Caco-2 (cell line): ENCODE results near the gene SHISA2. TPM values are rescaled to one million over a fixed set of nuclear protein-coding genes. Genes with fewer than 3 reads are reported as not detected.

Experiments used
- BruUV-seq: library from RNA; stranded (reverse); fragments of 400-500 nt; replicated peaks from 2 replicates; lab custom pipeline; 2021; lab: Mats Ljungman, UMichigan
- CTCF ChIA-PET: fragments of 300-600 bp; sonication (Branson Sonifier 250); formaldehyde crosslinking; loops from one replicate; lab custom pipeline; 2022; ENCODE audit warnings: antibody characterized with exemption; lab: Charles Lee
- POLR2A ChIA-PET: fragments of 300-600 bp; sonication (Branson Sonifier 250); formaldehyde crosslinking; loops from one replicate; lab custom pipeline; 2022; ENCODE audit warnings: antibody characterized with exemption; lab: Charles Lee
- DNase-seq, 2 experiments: peaks; one replicate each; pipeline versions ENCODE4 v3.0.0 to v3.0.0-alpha.2; 2020 to 2022
- H3K27me3 ChIP-seq: replicated peaks from 2 replicates; pipeline ENCODE4 v1.6.0; 2011; ENCODE audit warnings: low read length; ENCODE audit not compliant: control insufficient read depth, insufficient read depth
- H3K36me3 ChIP-seq: 2 replicates; pipeline ENCODE4 v1.5.1; 2011; ENCODE audit warnings: low read length; ENCODE audit not compliant: control insufficient read depth, insufficient read depth
- H3K4me1 ChIP-seq: fragments of 250-450 bp; sonication (Bioruptor Pico); 2 replicates; pipeline ENCODE4 v1.5.1; 2020; ENCODE audit warnings: mild to moderate bottlenecking
- H3K4me3 ChIP-seq: 2 replicates; pipeline ENCODE4 v1.5.1; 2011; ENCODE audit warnings: low read depth, mild to moderate bottlenecking, control low read depth, low read length
- H3K9me3 ChIP-seq: fragments of 250-450 bp; sonication (Bioruptor Pico); 2 replicates; pipeline ENCODE4 v1.5.1; 2020; ENCODE audit warnings: mild to moderate bottlenecking, moderate library complexity
- H3K27ac Mint-ChIP-seq: one replicate; pipeline ENCODE4 v1.8.0; 2022; ENCODE audit warnings: mixed read lengths; ENCODE audit not compliant: unreplicated experiment
- H3K27me3 Mint-ChIP-seq: one replicate; pipeline ENCODE4 v1.8.0; 2022; ENCODE audit warnings: mixed read lengths; ENCODE audit not compliant: insufficient read depth, unreplicated experiment
- H3K36me3 Mint-ChIP-seq: one replicate; pipeline ENCODE4 v1.8.0; 2022; ENCODE audit warnings: mild to moderate bottlenecking, mixed read lengths; ENCODE audit not compliant: insufficient read depth, unreplicated experiment
- H3K4me1 Mint-ChIP-seq: one replicate; pipeline ENCODE4 v1.8.0; 2022; ENCODE audit warnings: low read depth, mixed read lengths; ENCODE audit not compliant: unreplicated experiment
- H3K4me3 Mint-ChIP-seq: one replicate; pipeline ENCODE4 v1.8.0; 2022; ENCODE audit warnings: mild to moderate bottlenecking, moderate library complexity, mixed read lengths; ENCODE audit not compliant: unreplicated experiment
- H3K9me3 Mint-ChIP-seq: one replicate; pipeline ENCODE4 v1.8.0; 2022; ENCODE audit warnings: mixed read lengths; ENCODE audit not compliant: unreplicated experiment
- CTCF ChIP-seq, 2 experiments: fragments of 200-600 bp in 1 of 2; IDR thresholded peaks; 1 replicate in 1 of 2; 2 replicates in 1 of 2; pipeline versions ENCODE4 v1.5.1 to v1.8.0; 2011 to 2022; ENCODE audit warnings: antibody characterized with exemption in 1 of 2, control low read depth in 1 of 2, inconsistent platforms in 1 of 2, low read depth in 1 of 2, low read length in 1 of 2, mild to moderate bottlenecking in 1 of 2, moderate library complexity in 1 of 2; ENCODE audit not compliant: insufficient read depth in 1 of 2, severe bottlenecking in 1 of 2, unreplicated experiment in 1 of 2
- intact Hi-C: fragments of 100-400 bp; cut with micrococcal nuclease; formaldehyde crosslinking; loops from one replicate; pipeline ENCODE4 v1.10.0; 2022; ENCODE audit not compliant: unreplicated experiment
- total RNA-seq: library from RNA; stranded (reverse); gene quantifications from 2 replicates; pipeline ENCODE4 v1.2.3, GENCODE V29; 2022

SHISA2 gene
- total RNA-seq, 1 experiment from 2014 or later = not detected

GRCh38 chr13:26062853-26063444, 11.1 kb upstream of the SHISA2 start:
- ChIA-PET POLR2A (no interaction called here), CTCF (no interaction called here)
- intact Hi-C loops = loop anchor here (1.0 to 10.0 kb wide), 5 partner anchors 83 to 489 kb away; no protein-coding TSS in a partner anchor
- Histone ChIP-seq H3K36me3 (no peaks in the 10 kb centered on the region), H3K4me3 (no peak overlapping the region), H3K27me3 (no peaks in the 10 kb centered on the region; the same call in 1 of the 2 replicates), H3K4me1 (no peaks in the 10 kb centered on the region), H3K9me3 (no peaks in the 10 kb centered on the region)
- Mint-ChIP-seq H3K27ac (no peak overlapping the region), H3K4me3 (no peak overlapping the region), H3K36me3 (no peaks in the 10 kb centered on the region), H3K9me3 (no peaks in the 10 kb centered on the region), H3K27me3 (peaks cover 6% of the 10 kb centered on the region), H3K4me1 (no peaks in the 10 kb centered on the region)
- peak; percentile 79 to 85 for TF ChIP-seq CTCF (IDR thresholded peaks at IDR 0.05; ENCODE audit: insufficient read depth in 1 of 2, low read depth in 1 of 2, low read length in 1 of 2, severe bottlenecking in 1 of 2, unreplicated experiment in 1 of 2)
- DNase-seq = peak; percentile 50 to 59
- BruUV-seq = no TSS peak

- H3K4me3 ChIP-seq = no peak overlapping the region
- Mint-ChIP-seq H3K27me3 (peaks cover 6% of the 10 kb centered on the region), H3K4me3 (no peak overlapping the region), H3K27ac (no peak overlapping the region), H3K36me3 (no peaks in the 10 kb centered on the region), H3K9me3 (no peaks in the 10 kb centered on the region), H3K4me1 (no peaks in the 10 kb centered on the region)
- no peaks in the 10 kb centered on the region for H3K9me3 ChIP-seq
- TF ChIP-seq CTCF (IDR thresholded peaks at IDR 0.05; ENCODE audit: insufficient read depth in 1 of 2, low read depth in 1 of 2, low read length in 1 of 2, severe bottlenecking in 1 of 2, unreplicated experiment in 1 of 2) = no peak
- DNase-seq = no peak
- CTCF ChIA-PET = interaction anchor here (1.0 kb wide), 1 partner anchor 488 kb away, joined by 4 read pairs; no protein-coding TSS in a partner anchor
- POLR2A ChIA-PET = no interaction called here
- intact Hi-C loops = loop anchor here (2.0 to 10.0 kb wide), 3 partner anchors 185 to 337 kb away; no protein-coding TSS in a partner anchor
- no peaks in the 10 kb centered on the region for H3K27me3 ChIP-seq
- BruUV-seq = no TSS peak
- no peaks in the 10 kb centered on the region for H3K4me1 ChIP-seq
- H3K36me3 ChIP-seq = no peaks in the 10 kb centered on the region
Observed at GRCh38 chr13:26061947-26062346, 10.1 kb upstream of the SHISA2 start.

GRCh38 chr13:26061256-26061655, 9.4 kb upstream of the SHISA2 start:
- no peaks in the 10 kb centered on the region for H3K27me3 ChIP-seq
- no peaks in the 10 kb centered on the region for H3K36me3 Mint-ChIP-seq
- ChIA-PET CTCF (interaction anchor here (1.0 kb wide), 1 partner anchor 487 kb away, joined by 4 read pairs; no protein-coding TSS in a partner anchor), POLR2A (no interaction called here)
- H3K9me3 Mint-ChIP-seq = no peaks in the 10 kb centered on the region
- H3K9me3 ChIP-seq = no peaks in the 10 kb centered on the region
- TF ChIP-seq CTCF (IDR thresholded peaks at IDR 0.05; ENCODE audit: insufficient read depth in 1 of 2, low read depth in 1 of 2, low read length in 1 of 2, severe bottlenecking in 1 of 2, unreplicated experiment in 1 of 2) = no peak
- H3K36me3 ChIP-seq = no peaks in the 10 kb centered on the region
- intact Hi-C loops = loop anchor here (5.0 to 10.0 kb wide), 2 partner anchors 184 to 336 kb away; no protein-coding TSS in a partner anchor
- no peak for DNase-seq
- no peak overlapping the region for H3K4me3 ChIP-seq
- H3K27ac Mint-ChIP-seq = no peak overlapping the region
- no TSS peak for BruUV-seq
- no peaks in the 10 kb centered on the region for H3K4me1 ChIP-seq
- no peaks in the 10 kb centered on the region for H3K4me1 Mint-ChIP-seq
- H3K27me3 Mint-ChIP-seq = peaks cover 6% of the 10 kb centered on the region
- H3K4me3 Mint-ChIP-seq = no peak overlapping the region
